ENCODE data around the gene HES2. TPM values are rescaled to one million over a fixed set of nuclear protein-coding genes. Genes with fewer than 3 reads are reported as not detected.

The HES2 gene
- total RNA-seq = not detected in 2 replicates

GRCh38 chr1:6419804-6420453 lies at the start of gene HES2:
HES2 (minus strand) TSS chr1:6419919; CDS start chr1:6419820, 99 bp downstream.
- POLR2A ChIA-PET = no interaction called here
- Mint-ChIP-seq H3K4me1 (peaks cover 12% of the 10 kb centered on the region), H3K27me3 (peaks cover 54% of the 10 kb centered on the region), H3K4me3 (no peak within 1 kb of the TSS), H3K9me3 (no peaks in the 10 kb centered on the region), H3K36me3 (ENCODE audit: low read depth) (no peaks in the 10 kb centered on the region), H3K27ac (no peak within 1 kb of the TSS)
- DNase-seq = no peak
- no peak for ATAC-seq (ENCODE audit: low read depth)
- CTCF ChIA-PET = interaction anchor here (0.7 to 1.5 kb wide), 2 partner anchors 19 to 178 kb away, joined by 3 read pairs; no protein-coding TSS in a partner anchor
- intact Hi-C loops (cut with micrococcal nuclease) = no loop called here
- TF ChIP-seq CTCF (IDR thresholded peaks at IDR 0.05) = no peak

GRCh38 chr1:6468729-6469461 lies 49.2 kb upstream of the HES2 start:
- Mint-ChIP-seq H3K4me1 (no peaks in the 10 kb centered on the region), H3K4me3 (no peak overlapping the region), H3K9me3 (no peaks in the 10 kb centered on the region), H3K27me3 (peaks cover 17% of the 10 kb centered on the region), H3K36me3 (ENCODE audit: low read depth) (no peaks in the 10 kb centered on the region), H3K27ac (no peak overlapping the region)
- ChIA-PET POLR2A (no interaction called here), CTCF (no interaction called here)
- ATAC-seq (ENCODE audit: low read depth) = no peak
- no peak for TF ChIP-seq CTCF (IDR thresholded peaks at IDR 0.05)
- no peak for DNase-seq
- intact Hi-C loops (cut with micrococcal nuclease) = no loop called here

- H3K4me3 Mint-ChIP-seq = no peak overlapping the region
- intact Hi-C loops (cut with micrococcal nuclease) = no loop called here
- POLR2A ChIA-PET = no interaction called here
- no peaks in the 10 kb centered on the region for H3K4me1 Mint-ChIP-seq
- DNase-seq (no peak), ATAC-seq (ENCODE audit: low read depth) (no peak)
- no peaks in the 10 kb centered on the region for H3K9me3 Mint-ChIP-seq
- no peak overlapping the region for H3K27ac Mint-ChIP-seq
- CTCF ChIA-PET = no interaction called here
- peaks cover 21% of the 10 kb centered on the region for H3K27me3 Mint-ChIP-seq
- no peaks in the 10 kb centered on the region for H3K36me3 Mint-ChIP-seq (ENCODE audit: low read depth)
- TF ChIP-seq CTCF (IDR thresholded peaks at IDR 0.05) = no peak
Observed at GRCh38 chr1:6467744-6468688, 48.3 kb upstream of the HES2 start.

- Mint-ChIP-seq H3K27me3 (peaks cover 24% of the 10 kb centered on the region), H3K4me3 (no peak overlapping the region), H3K27ac (no peak overlapping the region), H3K9me3 (no peaks in the 10 kb centered on the region), H3K36me3 (ENCODE audit: low read depth) (no peaks in the 10 kb centered on the region), H3K4me1 (peaks cover 3% of the 10 kb centered on the region)
- DNase-seq (no peak), ATAC-seq (ENCODE audit: low read depth) (no peak)
- intact Hi-C loops (cut with micrococcal nuclease) = no loop called here
- ChIA-PET POLR2A (no interaction called here), CTCF (no interaction called here)
- TF ChIP-seq CTCF (IDR thresholded peaks at IDR 0.05) = no peak
Observed at GRCh38 chr1:6467224-6467623, 47.5 kb upstream of the HES2 start.

GRCh38 chr1:6466751-6467150 lies 47.0 kb upstream of the HES2 start:
- Mint-ChIP-seq H3K4me3 (no peak overlapping the region), H3K9me3 (no peaks in the 10 kb centered on the region), H3K27ac (no peak overlapping the region), H3K27me3 (peaks cover 25% of the 10 kb centered on the region), H3K4me1 (peaks cover 3% of the 10 kb centered on the region), H3K36me3 (ENCODE audit: low read depth) (no peaks in the 10 kb centered on the region)
- ChIA-PET CTCF (no interaction called here), POLR2A (no interaction called here)
- TF ChIP-seq CTCF (IDR thresholded peaks at IDR 0.05) = no peak
- ATAC-seq (ENCODE audit: low read depth) = no peak
- intact Hi-C loops (cut with micrococcal nuclease) = no loop called here
- no peak for DNase-seq

All from activated B cell treated with CpG ODN at 0.5 μM for 24 hours (primary cell).